ENCODE results near the gene TECPR2.

TECPR2 gene

GRCh38 chr14:102472791-102473150 lies 110.0 kb downstream of the TECPR2 start:
- DNase-seq: no peak

GRCh38 chr14:102473559-102473958 lies 110.8 kb downstream of the TECPR2 start:
- DNase-seq: no peak

GRCh38 chr14:102474934-102475333 lies 112.2 kb downstream of the TECPR2 start:
- DNase-seq: no peak

GRCh38 chr14:102479107-102479506 lies 116.4 kb downstream of the TECPR2 start:
- no peak for DNase-seq

- DNase-seq: no peak
Measured at GRCh38 chr14:102479777-102480176, 117.0 kb downstream of the TECPR2 start.

- DNase-seq: no peak
Measured at GRCh38 chr14:102481371-102481770, 118.6 kb downstream of the TECPR2 start.

GRCh38 chr14:102481791-102482238 lies 119.1 kb downstream of the TECPR2 start:
- no peak for DNase-seq

- DNase-seq: no peak
Measured at GRCh38 chr14:102484316-102484715, 121.6 kb downstream of the TECPR2 start.

- no peak for DNase-seq
Measured at GRCh38 chr14:102485693-102486512, 123.2 kb downstream of the TECPR2 start.

GRCh38 chr14:102486513-102487203 lies 123.9 kb downstream of the TECPR2 start:
- DNase-seq: no peak

- DNase-seq: no peak
Measured at GRCh38 chr14:102487204-102487577, 124.5 kb downstream of the TECPR2 start.

- DNase-seq: no peak
Measured at GRCh38 chr14:102490456-102490855, 127.7 kb downstream of the TECPR2 start.

GRCh38 chr14:102491366-102491765 lies 128.6 kb downstream of the TECPR2 start:
- no peak for DNase-seq

- DNase-seq: no peak
Measured at GRCh38 chr14:102491786-102492530, 129.2 kb downstream of the TECPR2 start.

GRCh38 chr14:102492531-102492910 lies 129.8 kb downstream of the TECPR2 start:
- no peak for DNase-seq

- DNase-seq: no peak
Measured at GRCh38 chr14:102493096-102493495, 130.4 kb downstream of the TECPR2 start.

GRCh38 chr14:102493585-102493984 lies 130.8 kb downstream of the TECPR2 start:
- DNase-seq: no peak

GRCh38 chr14:102495491-102496330 lies 133.0 kb downstream of the TECPR2 start:
- DNase-seq: no peak

- no peak for DNase-seq
Measured at GRCh38 chr14:102496331-102496691, 133.6 kb downstream of the TECPR2 start.

- no peak for DNase-seq
Measured at GRCh38 chr14:102496958-102497744, 134.4 kb downstream of the TECPR2 start.

- no peak for DNase-seq
Measured at GRCh38 chr14:102497998-102498677, 135.4 kb downstream of the TECPR2 start.
